NB4 (cell line): ENCODE data around the gene MBOAT1.

ENCODE experiments used
- CTCF ChIP-seq: IDR thresholded peaks from one replicate; pipeline ENCODE4 v1.5.1; 2012; ENCODE audit warnings: low read depth, low read length
- MAX ChIP-seq: IDR thresholded peaks from 2 replicates; pipeline ENCODE4 v1.6.1; 2011; ENCODE audit warnings: low read depth, low read length
- MYC ChIP-seq: IDR thresholded peaks from 2 replicates; pipeline ENCODE4 v1.6.1; 2011; ENCODE audit warnings: low read depth, low read length
- POLR2A ChIP-seq: IDR thresholded peaks from 2 replicates; pipeline ENCODE4 v1.6.1; 2011; ENCODE audit warnings: mild to moderate bottlenecking; ENCODE audit not compliant: insufficient read length; ENCODE audit errors: extremely low read depth

GRCh38 chr6:20056350-20056992 lies 155.8 kb downstream of the MBOAT1 start:
- TF ChIP-seq CTCF (peak; percentile 47), POLR2A (no peak), MAX (no peak), MYC (no peak)
